Ascending aorta (tissue), 2 donors: Measurements from ENCODE around the gene FAT2. TPM values are rescaled to one million over a fixed set of nuclear protein-coding genes. Genes with fewer than 3 reads are reported as not detected.

Experiments used
- DNase-seq, 2 donors: peaks; one replicate each; pipeline ENCODE4 v3.0.0-alpha.2; 2019; ENCODE audit warnings: low spot score in 2 of 2
- H3K27ac ChIP-seq, 2 donors: fragments of 200-600 bp; sonication (generic); one replicate each; pipeline ENCODE4 v1.5.1; 2016 to 2017; ENCODE audit warnings: mild to moderate bottlenecking in 1 of 2
- H3K27me3 ChIP-seq: fragments of 200-600 bp; sonication (generic); one replicate; pipeline ENCODE4 v1.5.1; 2017
- H3K36me3 ChIP-seq, 2 donors: fragments of 200-600 bp; sonication (generic); one replicate each; pipeline ENCODE4 v1.5.1; 2016
- H3K4me1 ChIP-seq, 2 donors: fragments of 200-600 bp; sonication (generic); one replicate each; pipeline ENCODE4 v1.5.1; 2016 to 2017; ENCODE audit warnings: mild to moderate bottlenecking in 1 of 2
- H3K4me3 ChIP-seq, 2 donors: fragments of 200-600 bp; sonication (generic); one replicate each; pipeline ENCODE4 v1.5.1; 2016 to 2017; ENCODE audit warnings: mild to moderate bottlenecking in 1 of 2
- H3K9me3 ChIP-seq, 2 donors: fragments of 200-600 bp; sonication (generic); one replicate each; pipeline ENCODE4 v1.5.1; 2016
- intact Hi-C: fragments of 100-400 bp; cut with DNase I; formaldehyde crosslinking; loops from one replicate; pipeline ENCODE4 v1.15.1; 2023
- total RNA-seq: library from RNA; depleted of rRNA; stranded (reverse); fragments of >200 nt; gene quantifications from one replicate; pipeline ENCODE4 v1.1.0, GENCODE V29; 2016
- TF ChIP-seq, protein P1 (sequence below), 3 experiments: fragments of 200-600 bp in 2 of 3; fragments of 450-650 bp in 1 of 3; sonication (generic) in 2 of 3; IDR thresholded peaks; one replicate each; pipeline ENCODE4 v1.5.1; 2016 to 2019; ENCODE audit warnings: antibody characterized with exemption in 3 of 3, mild to moderate bottlenecking in 1 of 3, moderate library complexity in 1 of 3

The FAT2 gene
- total RNA-seq, 1 donor from 2014 or later = not detected

DNA sequence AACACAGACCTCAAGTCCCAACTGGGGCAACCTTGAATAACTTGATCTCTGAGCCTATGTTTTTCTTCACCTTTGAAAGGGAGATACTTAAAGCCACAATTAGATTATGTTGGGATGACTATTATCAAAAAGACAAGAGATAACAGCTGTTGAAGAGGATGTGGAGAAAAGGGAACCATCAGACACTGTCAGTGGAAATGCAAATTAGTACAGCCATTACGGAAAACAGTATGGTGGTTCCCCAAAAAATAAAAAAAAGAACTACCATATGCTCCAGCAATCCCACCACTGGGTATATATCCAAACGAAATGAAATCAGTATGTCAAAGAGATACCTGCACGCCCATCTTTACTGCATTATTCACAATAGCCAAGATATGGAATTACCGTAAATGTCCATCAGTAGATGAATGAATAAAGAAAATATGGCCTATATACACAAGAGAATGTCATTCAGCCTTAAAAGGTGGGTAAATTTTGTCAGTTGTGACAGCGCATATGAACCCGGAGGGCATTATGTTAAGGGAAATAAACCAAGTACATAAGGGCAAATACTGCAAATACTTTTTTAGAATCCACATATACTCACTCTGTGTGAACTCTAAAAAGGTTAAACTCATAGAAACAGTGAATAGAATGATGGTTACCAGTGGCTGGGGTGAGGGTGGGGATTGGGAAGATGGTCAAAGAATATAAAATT lies 12.7 kb downstream of the FAT2 start:
- H3K9me3 ChIP-seq = no peaks in the 10 kb centered on the region
- intact Hi-C loops = no loop called here
- TF ChIP-seq, protein P1, sequence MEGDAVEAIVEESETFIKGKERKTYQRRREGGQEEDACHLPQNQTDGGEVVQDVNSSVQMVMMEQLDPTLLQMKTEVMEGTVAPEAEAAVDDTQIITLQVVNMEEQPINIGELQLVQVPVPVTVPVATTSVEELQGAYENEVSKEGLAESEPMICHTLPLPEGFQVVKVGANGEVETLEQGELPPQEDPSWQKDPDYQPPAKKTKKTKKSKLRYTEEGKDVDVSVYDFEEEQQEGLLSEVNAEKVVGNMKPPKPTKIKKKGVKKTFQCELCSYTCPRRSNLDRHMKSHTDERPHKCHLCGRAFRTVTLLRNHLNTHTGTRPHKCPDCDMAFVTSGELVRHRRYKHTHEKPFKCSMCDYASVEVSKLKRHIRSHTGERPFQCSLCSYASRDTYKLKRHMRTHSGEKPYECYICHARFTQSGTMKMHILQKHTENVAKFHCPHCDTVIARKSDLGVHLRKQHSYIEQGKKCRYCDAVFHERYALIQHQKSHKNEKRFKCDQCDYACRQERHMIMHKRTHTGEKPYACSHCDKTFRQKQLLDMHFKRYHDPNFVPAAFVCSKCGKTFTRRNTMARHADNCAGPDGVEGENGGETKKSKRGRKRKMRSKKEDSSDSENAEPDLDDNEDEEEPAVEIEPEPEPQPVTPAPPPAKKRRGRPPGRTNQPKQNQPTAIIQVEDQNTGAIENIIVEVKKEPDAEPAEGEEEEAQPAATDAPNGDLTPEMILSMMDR (IDR thresholded peaks at IDR 0.05) = no peak
- no peak for DNase-seq
- H3K27ac ChIP-seq = no peak overlapping the region
- H3K4me3 ChIP-seq = no peak overlapping the region
- H3K4me1 ChIP-seq = no peaks in the 10 kb centered on the region
- H3K27me3 ChIP-seq = no peaks in the 10 kb centered on the region
- no peaks in the 10 kb centered on the region for H3K36me3 ChIP-seq

DNA sequence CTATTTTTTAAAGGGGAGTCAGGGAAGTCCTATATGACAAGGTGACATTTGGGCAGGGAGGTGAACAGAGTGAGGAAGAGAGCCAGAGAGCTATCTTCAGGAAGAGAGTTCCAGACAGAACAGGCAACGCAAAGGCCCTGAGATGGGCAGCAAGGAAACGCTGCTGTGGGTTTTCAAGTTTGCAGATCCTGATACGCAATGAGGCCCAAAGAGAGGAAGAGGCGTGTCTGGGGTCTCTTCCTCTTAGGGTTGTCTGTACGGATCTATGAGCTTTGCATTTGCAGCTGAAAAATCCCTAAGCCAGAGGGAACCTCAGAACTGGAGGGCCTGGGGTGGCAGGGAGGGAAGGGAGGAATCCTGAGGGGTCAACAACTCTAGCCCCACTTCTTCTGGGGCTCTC lies 13.6 kb downstream of the FAT2 start:
- TF ChIP-seq, protein P1 (IDR thresholded peaks at IDR 0.05) = no peak
- no peaks in the 10 kb centered on the region for H3K4me1 ChIP-seq
- no peaks in the 10 kb centered on the region for H3K27me3 ChIP-seq
- no peak overlapping the region for H3K4me3 ChIP-seq
- intact Hi-C loops = no loop called here
- H3K36me3 ChIP-seq = no peaks in the 10 kb centered on the region
- H3K27ac ChIP-seq = no peak overlapping the region
- no peak for DNase-seq
- no peaks in the 10 kb centered on the region for H3K9me3 ChIP-seq

DNA sequence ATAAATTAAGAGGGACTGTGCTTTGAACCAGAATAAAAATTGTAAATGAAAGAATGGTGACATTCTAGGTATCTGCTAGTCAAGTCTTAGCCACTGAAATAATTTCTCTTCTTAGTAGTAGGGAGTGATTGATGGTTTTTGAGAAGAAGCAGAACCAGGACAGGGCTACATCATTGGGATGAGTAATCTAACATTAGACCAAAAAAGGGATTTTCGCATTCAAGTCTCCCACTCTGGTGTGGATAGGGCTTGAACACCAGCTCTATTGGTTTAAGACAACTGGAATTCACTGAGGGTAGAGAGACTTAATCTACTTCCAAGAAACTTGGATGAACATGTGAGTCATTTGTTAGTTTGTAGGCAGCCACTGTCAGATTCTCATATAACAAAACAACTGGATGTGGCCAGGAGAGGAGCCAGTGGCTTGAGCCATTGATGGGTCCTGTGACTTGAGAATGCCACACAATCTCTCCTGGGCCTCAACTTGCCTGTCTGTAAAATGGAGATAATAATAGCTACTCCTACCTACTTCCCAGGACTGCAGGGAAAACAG lies 16.6 kb downstream of the FAT2 start:
- intact Hi-C loops = no loop called here
- no peaks in the 10 kb centered on the region for H3K9me3 ChIP-seq
- H3K4me3 ChIP-seq = no peak overlapping the region
- no peaks in the 10 kb centered on the region for H3K36me3 ChIP-seq
- no peaks in the 10 kb centered on the region for H3K27me3 ChIP-seq
- TF ChIP-seq, protein P1 (IDR thresholded peaks at IDR 0.05) = no peak
- DNase-seq = no peak
- no peak overlapping the region for H3K27ac ChIP-seq
- no peaks in the 10 kb centered on the region for H3K4me1 ChIP-seq

DNA sequence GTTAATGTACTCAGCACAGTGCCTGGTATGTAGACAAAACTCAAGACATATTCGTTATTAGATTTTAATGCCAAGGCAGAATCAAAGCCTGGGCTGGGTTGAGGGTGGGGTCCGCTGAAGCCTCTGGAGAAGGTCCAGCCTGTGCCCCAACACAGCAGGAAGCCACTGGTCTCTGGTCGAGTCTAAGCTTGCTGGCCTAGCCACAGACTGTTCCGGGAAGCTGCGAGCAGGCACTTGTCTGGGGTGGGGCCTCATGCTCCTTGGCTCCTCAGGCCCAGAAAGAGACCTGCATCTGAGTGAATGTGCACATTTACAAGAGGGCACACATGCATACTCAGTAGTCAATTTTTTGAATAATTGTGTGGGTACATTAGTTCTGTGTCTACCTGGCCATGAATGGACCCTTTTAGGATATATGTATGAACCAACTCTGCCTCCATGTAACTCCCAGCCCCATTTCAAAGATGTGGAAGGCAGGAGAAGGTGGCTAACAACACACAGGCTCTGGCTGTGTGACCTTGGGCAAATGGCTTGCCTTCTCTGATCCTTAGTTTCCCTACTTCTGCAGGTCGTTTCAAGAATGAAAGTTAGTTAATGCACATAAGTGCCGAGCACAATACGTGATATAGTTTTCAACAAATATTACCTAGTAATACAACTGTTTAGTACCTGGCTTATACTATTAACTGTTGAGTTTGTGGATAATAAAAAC lies 18.3 kb downstream of the FAT2 start:
- Histone ChIP-seq H3K36me3 (no peaks in the 10 kb centered on the region), H3K4me3 (no peak overlapping the region), H3K27ac (no peak overlapping the region), H3K4me1 (no peaks in the 10 kb centered on the region), H3K9me3 (no peaks in the 10 kb centered on the region), H3K27me3 (no peaks in the 10 kb centered on the region)
- intact Hi-C loops = no loop called here
- peak in 1 of 2 donors; percentile 39 for DNase-seq
- TF ChIP-seq, protein P1 (IDR thresholded peaks at IDR 0.05) = no peak

DNA sequence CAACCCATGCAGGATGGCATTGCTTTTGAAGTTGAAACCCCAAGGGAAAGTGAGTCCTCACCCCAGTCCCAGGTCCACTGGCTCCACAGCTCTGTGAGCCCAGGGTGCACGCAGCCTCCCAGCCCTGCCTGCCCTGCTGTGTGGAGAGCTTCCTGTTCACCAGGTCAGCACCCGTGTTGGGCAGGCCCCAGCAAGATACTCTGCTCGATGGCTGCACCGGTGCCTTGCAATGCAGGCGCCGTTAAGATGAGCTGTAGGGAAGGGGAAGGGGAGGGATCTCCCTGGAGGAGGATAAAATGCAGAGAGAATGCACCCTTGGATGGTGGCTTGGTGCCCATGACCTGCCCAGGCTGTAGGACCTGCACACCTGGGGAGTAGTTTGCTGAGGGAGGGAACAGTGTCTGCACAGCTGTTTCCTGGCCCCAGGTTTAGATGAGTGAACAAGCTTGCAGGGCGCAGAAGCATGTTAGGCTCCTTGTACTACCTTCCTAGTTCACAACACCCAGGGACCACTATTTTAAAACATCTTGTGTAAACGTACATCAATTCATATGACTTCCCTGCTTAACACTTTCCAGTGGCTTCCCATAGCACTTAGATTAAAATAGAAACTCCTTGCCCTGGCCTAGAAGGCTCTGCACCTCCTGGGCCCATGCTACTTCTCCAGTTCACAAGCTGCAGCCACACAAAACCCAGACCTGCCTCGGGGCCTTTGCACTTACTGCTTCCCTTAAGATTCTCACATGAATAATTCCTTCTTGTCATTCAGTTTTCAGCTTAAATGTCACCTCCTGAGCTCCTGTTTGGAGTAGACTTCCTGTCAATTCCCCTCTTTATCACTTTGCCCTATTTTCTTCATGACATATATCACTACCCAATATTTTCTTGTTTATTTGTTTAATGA lies 19.6 kb downstream of the FAT2 start:
- H3K9me3 ChIP-seq = no peaks in the 10 kb centered on the region
- DNase-seq = peak in 1 of 2 donors; percentile 55
- H3K27ac ChIP-seq = no peak overlapping the region
- H3K4me3 ChIP-seq = no peak overlapping the region
- H3K36me3 ChIP-seq = no peaks in the 10 kb centered on the region
- no peaks in the 10 kb centered on the region for H3K4me1 ChIP-seq
- TF ChIP-seq, protein P1 (IDR thresholded peaks at IDR 0.05) = no peak
- intact Hi-C loops = no loop called here
- no peaks in the 10 kb centered on the region for H3K27me3 ChIP-seq
